Tongue (tissue), 2 donors: ENCODE measurements around the gene SCAANT1. TPM values are rescaled to one million over a fixed set of nuclear protein-coding genes. Genes with fewer than 3 reads are reported as not detected.

Experiments
- DNase-seq: peaks from one replicate; pipeline ENCODE4 v3.0.0-alpha.2; 2015
- total RNA-seq: library from RNA; depleted of rRNA; stranded (reverse); fragments of >200 nt; gene quantifications from one replicate; pipeline ENCODE4 v1.2.3, GENCODE V29; 2014

Gene SCAANT1
- total RNA-seq, 1 donor from 2014 or later, result not detected

DNA sequence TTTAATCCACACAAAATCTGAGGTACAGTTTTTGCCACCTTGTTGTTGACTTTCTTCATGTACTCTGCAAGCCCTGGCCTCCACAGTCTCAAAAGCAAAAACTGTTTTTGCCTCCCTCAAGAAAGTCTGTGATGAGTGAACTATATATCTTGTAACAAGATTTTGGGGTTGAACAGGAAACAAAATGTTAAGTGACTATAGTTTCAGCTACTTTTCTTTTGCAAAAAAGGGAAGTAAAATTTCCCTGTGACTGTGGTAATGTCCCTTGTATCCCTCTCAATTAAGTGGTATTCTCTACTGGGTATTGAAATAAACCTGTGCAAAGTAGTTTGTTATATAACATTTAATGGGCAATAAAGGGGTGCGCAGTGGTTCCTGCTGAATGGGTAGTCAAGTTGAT lies 21.3 kb upstream of the SCAANT1 start:
- no peak for DNase-seq

DNA sequence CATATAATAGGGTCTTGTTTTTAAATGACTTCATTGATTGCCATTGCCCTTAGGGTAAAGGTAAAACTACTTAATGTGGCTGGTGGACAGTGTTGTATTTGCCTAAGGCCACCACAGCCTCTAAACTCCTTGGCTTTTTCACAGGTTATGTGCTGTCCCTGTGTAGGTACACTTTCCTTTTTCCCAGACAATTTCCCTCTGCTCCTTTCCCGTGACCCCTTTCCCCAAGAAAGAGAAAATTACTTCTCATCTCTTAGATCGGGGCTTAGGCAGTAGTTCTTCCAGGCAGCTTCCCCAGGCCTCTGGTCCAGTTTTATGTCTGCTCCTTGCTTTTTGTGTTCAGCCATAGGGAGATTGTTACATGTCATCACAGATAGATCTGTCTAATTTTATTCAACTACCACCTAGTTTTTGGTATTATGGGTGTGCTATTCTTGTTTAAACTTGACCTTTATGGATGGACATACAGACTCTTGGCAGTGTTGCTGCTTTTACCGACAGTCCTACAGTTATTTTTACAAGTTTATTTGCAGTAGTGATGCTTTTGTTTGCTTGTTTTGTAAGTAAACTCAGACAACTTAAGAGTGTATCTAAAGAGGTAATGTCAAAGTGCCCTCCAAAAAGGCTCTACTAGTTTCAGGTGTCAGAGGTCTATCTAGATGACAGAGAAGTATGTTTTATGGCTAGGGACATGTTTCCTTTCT lies 20.5 kb upstream of the SCAANT1 start:
- DNase-seq, result no peak

DNA sequence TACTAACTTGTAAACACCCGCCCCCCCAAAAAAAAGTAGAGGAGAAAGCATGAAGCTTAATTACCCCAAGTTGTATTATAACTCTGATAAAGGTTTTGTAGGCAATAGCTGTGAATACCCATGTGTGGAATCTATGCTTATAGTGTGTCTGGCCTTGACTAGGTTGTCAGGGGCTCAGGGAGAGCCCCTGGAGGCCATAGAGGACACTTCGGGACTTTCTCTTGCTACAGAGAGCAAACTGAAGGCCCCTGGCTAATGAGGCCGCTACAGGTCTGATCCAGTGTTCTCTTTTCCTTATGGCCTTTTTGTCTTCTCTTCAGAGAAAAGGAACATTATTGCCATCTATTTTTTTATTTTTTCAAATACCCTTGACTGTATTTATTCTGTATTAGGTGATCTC lies 19.1 kb upstream of the SCAANT1 start:
- no peak for DNase-seq

GRCh38 chr3:63927422-63928280 lies 15.5 kb upstream of the SCAANT1 start:
- DNase-seq, result no peak

DNA sequence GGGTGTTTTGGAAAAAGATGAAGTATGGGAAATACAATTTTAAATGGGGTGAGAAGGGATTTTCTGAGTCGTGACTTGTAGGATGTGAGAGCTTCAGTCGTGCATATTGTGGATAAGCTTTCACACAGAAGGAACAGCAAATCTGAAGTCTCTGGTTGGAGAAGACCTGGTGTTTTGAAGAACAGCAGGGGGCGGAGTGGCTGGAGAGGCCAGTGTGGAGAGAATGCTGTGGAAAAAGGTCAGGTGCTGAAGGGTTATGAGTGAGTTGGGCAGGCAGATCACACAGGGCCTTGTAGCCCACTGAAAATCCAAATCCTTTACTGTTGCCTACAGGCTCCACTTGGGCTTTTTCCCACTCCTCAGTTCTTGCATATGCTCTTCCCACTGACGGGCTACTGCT lies 14.1 kb upstream of the SCAANT1 start:
- no peak for DNase-seq

GRCh38 chr3:63922491-63923199 lies 10.5 kb upstream of the SCAANT1 start:
- DNase-seq, result no peak

DNA sequence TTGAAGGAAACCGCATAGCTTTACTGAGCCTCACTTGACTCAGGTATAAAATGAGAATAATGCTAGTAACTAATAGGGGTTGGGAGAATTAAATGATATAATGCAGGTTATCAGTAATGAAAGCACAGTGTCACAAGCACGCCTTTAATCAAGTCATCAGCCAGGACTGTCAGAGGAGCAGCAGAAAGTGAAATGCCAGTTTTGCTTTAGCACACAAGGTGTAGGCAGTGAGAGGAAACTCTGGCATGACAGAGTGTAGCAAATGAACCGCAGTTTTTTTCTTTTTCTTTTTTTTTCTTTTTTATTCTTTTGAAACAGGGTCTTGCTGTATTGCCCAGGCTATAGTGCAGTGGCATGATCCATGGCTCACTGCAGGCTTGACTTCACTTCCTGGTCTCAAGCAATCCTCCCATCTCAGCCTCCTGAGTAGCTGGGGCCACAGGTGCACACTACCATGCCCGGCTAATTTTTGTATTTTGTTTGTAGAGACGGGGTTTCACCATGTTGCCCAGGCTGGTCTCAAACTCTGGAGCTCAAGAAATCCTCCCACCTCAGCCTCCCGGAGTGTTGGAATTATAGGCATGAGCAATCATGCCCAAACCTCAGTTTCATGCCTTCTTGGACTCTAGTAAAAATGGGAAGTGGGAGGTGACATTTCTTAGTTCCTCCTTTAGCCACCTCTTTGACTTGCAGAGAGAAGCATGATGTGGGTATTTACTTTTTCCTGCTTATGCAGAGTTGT lies 9.7 kb upstream of the SCAANT1 start:
- DNase-seq, result no peak

DNA sequence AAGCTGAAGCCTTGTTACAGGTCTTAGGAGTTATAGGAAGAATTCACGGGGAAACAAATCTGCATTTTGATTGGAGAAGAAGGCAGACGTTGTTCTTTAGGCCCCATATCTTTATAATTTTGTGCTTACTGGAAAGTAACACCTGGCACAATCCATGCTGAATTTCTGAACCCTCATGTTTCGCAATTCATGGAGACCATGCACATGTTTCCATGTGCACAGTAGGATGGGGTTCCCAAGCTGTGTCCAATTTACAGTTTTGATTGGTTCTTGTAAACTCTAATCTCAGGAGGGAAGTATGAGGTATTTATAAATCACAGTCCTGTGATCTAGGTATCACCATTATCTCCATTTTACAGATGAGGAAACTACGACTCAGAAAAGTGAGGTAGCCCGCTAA lies 7.8 kb upstream of the SCAANT1 start:
- DNase-seq, result no peak

DNA sequence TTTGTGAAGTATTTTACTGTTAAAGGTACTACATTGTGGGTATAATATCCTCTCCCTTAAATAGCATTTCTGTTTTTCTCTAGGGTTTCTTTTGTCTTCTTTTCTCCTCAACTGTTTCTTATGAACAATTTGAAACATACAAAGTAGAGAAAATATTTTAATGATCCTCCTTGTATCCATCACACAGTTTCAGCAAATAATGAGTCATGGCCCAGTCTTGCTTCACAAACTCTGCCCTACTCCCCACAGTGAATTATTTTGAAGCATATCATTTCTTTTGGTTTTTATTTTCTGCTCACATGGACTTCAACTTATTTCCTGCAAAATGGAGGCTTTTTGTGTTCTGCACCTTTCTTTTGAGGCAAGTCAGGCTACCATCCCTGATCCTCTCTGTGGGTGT lies 6.1 kb upstream of the SCAANT1 start:
- DNase-seq, result no peak

- peak; percentile 27 for DNase-seq
Observed at GRCh38 chr3:63914312-63914711, 2.1 kb upstream of the SCAANT1 start.

DNA sequence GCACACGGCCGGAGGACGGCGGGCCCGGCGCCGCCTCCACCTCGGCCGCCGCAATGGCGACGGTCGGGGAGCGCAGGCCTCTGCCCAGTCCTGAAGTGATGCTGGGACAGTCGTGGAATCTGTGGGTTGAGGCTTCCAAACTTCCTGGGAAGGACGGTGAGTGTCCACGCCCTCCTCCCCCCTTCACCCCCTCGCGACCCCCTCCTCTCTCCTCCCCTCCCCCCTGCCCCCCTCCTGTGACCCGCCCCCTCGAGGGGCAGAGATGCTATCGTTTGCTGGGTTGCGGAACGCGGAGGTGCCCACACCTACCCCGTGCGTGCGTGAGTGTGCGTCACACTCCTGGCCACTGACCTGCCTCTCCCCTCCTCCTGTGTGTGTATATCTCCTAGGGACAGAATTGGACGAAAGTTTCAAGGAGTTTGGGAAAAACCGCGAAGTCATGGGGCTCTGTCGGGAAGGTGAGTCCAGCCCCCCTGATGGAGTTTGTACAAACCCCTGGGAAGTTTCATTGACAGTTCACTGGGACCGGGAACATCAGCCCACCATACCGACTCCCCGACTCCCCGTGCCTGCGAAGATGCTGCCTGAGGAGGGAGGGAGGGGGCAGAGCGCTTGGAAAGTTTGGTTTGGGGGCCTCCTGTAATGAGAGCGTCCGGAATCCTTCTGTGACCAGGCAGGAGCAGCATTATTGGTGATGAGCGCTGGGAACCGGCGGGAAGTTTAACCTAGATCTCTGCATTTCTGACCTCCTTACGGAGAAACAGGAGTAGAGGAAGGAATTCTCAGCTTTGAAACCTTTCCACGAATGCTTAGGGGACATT lies 795 bp upstream of the SCAANT1 start:
- peak; percentile 64 for DNase-seq

DNA sequence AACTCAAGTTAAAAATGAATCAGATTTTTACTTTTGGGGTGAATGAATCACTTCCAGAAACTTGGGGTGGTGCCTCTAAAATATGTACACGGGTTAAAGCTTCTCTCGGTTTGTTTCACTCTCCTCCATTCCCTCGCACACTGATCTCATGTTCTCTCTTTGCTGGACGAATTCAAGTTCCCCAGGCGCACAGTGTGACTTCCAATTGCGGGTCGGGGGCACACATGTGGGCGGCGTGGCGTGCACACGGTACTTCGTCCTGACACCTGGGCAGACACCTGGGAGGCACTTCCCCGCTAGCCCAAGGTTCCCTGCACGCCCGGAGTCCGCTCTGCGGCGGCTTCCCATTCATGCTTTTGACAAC lies 692 bp downstream of the SCAANT1 start:
- DNase-seq, result no peak

DNA sequence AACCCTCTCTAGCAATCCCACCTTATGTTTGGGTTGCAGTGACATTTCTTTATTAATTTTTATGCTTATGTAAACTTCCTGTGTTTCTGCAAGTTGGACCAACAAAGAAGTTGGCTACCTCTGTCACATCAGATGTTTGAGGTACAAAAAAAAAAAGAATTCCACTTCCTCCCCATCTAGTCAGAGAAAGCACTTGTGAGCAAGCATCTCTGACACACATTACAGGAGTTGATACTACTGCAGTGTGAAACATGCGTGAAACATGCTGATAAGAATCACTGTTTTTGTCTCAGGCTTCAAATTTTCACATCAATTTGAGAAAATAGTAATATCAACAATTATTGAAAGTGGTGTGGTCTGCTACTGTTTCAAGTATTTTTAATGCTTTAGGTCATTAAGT lies 1.3 kb downstream of the SCAANT1 start:
- no peak for DNase-seq

GRCh38 chr3:63910001-63910400 lies 2.2 kb downstream of the SCAANT1 start:
- DNase-seq, result no peak

GRCh38 chr3:63909431-63909830 lies 2.8 kb downstream of the SCAANT1 start:
- no peak for DNase-seq

- DNase-seq, result no peak
Observed at GRCh38 chr3:63908776-63909175, 3.4 kb downstream of the SCAANT1 start.

- peak; percentile 19 for DNase-seq
Observed at GRCh38 chr3:63908081-63908736, 4.0 kb downstream of the SCAANT1 start.

GRCh38 chr3:63905731-63906620 lies 6.2 kb downstream of the SCAANT1 start:
- DNase-seq, result no peak

DNA sequence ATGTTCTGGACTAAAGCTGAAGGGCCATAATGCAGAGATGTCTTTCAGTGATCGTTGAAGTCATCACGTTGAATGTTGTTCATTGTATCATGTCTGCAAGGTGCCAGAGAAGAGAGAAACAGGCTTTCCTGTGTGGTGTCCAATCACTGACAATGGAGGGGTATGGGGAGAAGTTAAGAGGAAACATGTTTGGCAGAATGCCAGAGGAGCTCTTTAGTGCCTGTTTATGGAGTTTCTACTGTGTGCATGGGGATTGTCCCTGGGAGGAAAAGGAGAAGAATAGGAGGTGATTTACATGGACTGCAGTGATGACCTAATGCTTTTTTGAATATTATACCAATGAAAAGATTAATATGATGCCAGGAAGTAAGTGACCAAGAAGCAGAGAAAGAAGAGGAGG lies 11.7 kb downstream of the SCAANT1 start:
- DNase-seq, result peak; percentile 12

DNA sequence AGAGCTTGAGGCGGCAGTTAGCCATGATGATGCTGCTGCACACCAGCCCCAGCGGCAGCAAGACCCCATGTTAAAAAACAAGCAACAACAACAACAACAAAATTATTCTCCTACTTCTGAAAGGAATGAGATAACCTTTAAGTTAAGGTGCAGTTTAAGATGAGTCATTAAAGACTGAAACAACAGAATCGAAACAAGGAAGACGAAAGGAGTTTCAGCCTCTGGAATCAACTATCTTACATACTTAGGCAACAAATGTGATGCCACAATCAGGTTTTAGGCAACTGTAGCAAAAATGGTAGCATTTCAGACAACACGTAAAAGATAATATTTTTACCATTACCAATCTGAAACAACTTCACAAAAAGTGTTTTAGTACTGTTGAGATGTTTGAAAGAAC lies 12.2 kb downstream of the SCAANT1 start:
- no peak for DNase-seq
